GM18870 (cell line): Measurements from ENCODE around the gene SMIM38.
"Not testable (repeated sequence)": the region's sequence is repeated elsewhere in the genome, so short reads cannot be mapped to it uniquely, and the experiment has no call there.

Experiments
- ATAC-seq: cut with Tn5 transposase; IDR thresholded peaks from one replicate; pipeline ENCODE4 v1.9.1; 2021; ENCODE audit warnings: moderate library complexity; ENCODE audit not compliant: unreplicated experiment

SMIM38 gene

DNA sequence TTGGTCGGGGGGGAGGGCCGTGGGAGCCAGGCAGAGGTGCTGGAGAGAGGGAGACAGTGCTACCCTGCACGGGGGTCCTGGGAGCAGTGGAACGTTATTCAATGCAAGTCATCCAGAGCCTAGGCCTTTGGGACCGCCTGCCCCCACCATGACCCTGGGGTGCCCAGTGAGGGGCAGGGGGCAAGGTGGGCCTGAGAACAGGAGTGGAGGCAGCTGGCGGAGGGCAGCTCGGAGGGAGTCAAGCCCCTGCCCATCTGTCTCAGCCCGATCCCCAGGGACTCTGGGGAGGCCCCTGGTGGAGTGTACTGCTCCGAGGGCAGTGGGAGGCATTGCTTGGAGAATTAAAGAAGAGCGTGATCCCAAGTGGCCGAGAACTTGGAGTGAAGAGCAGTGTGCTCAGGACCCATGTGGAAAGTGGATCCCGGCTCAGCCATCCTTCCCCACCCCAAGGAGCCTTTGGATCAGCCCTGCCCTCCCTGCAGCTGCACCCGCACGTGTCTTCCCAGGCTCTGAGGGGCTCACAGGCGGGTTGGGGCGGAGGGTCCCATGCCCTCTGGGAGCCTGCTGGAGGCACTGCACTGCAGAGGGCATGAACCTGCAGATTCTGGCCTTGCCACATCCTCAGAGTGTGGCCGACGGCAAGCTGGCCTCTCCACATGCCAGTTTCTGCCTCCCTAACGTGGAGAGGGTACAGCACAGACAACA is 34.0 kb upstream of the SMIM38 start:
- ATAC-seq = no peak

DNA sequence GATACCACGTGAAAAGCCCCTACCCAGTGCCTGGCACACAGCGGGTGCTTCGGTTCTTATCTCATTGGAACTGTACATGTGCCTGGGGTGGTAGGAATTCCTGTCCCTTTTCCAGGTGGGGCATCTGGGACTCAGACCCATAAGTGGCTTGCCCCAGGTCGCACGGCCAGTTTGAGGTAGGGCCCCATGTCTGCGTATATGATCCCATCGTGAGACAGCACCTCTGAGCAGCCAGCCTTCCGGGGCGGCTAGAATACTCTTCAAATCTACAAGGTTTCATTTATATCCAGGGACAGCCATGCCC is 33.5 kb upstream of the SMIM38 start:
- no peak for ATAC-seq

DNA sequence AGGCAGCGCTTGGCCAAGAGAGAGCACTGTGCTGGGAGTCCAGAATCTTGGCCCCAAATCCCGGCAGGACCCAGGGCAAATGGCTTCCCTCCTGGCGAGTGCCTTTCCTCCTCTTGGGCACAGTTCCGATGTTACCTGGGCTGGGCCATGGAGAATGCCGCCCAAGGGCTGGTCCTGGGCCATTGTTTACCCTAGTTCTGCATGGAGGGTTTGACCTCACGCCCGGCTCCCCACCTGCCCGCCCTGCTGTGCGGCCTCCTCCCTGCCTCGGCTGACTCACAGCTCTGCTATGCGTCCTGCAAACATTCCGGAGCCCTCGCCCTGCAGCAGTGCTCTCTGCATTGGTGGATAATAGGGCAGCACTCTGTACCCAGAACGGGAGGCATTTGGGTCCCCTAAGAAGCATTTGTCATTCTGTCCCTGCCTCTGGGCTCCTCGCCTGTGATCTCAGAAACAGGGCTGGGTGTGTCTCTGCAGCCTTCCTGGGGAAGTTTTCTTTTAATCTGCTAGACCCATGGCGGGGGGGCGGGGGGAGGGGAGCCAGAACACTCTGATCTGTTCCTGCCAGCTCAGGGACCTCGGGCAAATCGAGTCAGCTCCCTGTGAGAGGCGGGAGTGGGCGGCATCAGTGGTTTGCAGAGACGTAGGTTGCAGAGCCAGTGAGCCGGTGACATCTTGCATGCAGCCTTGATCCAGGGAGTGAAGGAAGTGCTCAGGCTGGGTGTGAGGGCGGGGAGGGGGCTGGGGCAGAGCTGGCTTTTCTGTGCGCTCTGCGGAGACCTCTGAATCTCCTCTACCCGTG is 32.9 kb upstream of the SMIM38 start:
- no peak for ATAC-seq

DNA sequence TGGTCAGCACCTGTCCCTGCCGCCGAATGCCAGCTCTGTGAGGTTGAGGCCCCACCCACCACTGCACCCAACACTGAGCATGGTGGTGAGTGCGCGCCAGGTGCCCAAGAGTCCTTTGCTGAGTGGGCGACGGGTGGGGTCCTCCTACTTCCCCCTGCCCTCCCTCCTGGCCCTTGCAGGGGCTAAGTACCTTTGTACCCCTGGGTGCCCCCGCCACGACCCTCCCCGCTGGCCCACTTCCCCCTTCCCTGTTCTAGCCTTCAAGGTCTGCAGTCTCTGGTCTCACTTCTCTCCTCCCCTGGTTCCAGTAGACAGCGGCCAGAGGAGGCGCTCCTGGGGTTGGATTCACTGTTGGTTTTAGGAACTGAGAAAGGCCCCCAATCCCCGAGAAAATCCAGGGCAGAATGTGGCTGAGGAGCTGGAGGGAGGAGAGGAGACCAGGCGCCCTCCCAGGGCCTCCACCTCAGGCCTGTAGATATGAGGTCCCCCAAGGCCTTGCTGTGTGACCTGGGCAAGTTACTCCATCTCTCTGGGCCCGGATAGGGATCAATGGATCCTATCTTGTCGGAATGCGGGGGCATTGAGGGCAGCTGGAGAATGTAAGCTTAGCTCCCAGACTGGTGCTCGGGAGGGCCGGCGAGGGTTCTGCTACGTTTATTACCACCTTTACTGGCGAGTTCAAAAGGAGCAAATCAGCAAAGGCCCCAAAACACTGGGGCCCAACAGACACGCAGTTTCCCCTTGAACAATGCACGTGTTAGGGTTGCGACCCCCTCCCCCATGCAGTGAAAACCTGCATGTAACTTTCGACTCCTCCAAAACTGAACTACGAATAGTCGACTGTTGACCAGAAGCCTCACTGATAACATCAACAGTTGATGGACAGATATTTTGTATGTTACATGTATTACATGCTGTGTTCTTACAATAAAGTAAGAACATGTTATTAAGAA is 31.9 kb upstream of the SMIM38 start:
- ATAC-seq = no peak

DNA sequence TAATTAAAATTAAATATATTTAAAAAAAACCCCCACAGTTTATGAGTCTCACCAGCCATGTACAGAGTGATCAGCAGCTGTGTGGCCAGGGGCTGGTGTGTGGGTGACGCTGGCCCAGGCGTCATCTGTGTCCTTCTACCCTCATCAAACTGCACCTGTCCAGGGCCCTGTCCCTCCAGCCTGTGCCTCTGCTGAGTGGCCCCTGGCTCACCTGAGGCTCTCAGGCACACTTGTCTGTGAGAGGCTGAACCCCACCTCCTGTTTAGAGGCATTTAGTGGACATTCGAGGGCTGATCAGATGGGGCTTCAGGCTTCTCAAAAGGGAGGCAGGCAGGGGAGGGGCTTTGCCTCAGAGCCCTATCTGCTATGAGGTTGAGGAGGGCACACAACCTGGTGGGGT is 29.9 kb upstream of the SMIM38 start:
- no peak for ATAC-seq

DNA sequence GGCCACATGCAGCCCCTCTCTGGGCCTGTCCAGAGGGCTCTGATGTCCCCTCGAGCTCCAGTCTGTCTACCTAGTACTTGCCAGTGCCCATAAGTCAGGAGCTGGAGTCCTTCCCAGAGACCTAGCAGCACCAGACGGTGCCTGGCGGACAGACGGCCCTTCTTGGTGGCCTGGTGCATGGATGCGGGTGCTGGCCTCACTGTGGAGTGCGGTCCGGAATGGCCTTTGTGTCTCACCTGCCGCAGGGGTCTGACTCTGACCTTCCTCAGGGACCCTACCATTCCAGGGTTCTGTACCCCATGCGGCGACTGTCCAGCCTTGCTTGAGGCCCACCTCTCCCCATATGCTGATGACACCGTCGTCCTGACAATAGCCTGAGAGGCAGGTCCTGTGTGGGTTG is 29.4 kb upstream of the SMIM38 start:
- no peak for ATAC-seq

DNA sequence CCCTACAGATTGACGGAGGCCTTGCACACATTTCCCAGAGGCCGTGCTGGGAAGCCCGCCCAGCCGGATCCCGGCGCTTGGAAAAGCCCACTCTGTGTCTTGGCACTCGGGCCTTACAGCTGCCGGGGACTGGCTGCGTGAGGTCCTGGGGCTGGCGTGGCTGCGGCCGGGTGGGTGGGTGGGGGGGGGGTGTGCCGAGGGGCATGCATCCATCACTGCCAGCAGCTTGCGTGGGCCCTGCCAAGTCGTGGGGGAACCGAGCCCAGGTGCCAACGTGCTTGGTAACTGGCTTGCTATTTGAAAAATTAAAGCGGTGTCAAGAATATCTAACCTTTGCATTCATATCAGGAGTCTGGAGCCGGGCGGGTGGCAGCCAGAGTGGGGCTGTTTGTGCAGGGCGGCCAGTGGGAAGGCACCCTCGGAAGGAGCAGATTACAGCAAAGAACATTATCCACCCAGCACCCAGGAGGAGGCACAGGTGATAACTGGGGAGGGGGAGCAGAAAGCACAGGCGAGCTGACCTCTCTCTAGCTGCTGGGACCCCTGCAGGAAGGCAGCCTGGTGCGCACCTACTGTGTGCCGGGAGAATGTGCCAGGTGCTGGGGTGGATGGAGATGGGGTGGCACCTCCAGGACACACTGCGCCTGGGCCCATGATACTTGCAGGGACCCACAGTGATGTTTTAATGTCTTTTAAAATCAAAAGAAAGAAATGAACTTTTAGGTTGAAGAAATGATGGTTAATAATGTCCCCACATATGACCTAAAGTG is 28.5 kb upstream of the SMIM38 start:
- no peak for ATAC-seq

DNA sequence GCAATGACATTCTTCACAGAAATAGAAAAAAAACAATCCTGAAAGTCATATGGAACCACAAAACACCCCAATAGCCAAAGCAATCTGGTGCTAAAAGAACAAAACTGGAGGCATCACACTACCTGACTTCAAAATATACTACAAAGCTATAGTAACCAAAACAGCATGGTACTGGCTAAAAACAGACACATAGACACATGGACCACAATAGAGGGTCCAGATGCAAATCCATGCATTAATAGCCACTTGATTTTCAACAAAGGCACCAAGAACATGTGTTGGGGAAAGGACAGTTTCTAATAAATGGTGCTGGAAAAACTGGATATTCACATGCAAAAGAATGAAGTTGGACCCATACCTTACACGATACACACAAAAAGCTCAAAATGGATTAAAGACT is 27.9 kb upstream of the SMIM38 start:
- ATAC-seq = no peak

DNA sequence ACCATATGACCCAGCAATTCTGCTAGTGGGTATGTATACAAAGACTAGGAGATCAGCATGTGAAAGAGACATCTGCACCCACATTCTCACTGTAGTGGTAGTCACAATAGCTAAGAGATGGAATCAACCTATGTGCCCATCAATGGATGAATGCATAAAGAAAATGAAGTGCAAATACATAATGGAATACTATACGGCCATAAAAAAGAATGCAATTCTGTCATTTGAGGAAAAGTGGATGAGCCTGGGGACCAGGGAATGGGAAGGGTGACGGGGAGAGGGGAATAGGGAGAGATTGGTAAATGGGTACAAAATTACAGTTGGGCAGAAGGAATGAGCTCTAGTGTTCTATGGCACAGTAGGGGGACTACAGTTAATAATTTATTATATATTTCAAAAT is 26.7 kb upstream of the SMIM38 start:
- no peak for ATAC-seq

DNA sequence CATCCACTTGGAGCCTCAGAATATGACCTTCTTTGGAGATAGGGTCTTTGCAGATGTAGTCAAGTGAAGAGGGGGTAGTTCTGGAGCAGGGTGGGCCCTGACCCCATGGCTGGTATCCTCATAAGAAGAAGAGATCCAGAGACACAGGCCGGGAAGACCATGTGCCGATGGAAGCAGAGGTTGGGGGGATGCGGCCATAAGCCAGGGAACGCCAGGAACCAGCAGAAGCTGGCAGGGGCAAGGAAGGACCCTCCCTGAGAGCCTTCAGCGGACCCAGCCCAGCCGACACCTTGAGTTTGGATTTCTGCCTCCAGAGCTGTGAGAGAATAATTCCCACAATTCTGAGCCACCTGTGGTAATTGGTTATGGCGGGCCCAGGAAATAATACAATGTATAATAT is 26.1 kb upstream of the SMIM38 start:
- ATAC-seq = no peak

DNA sequence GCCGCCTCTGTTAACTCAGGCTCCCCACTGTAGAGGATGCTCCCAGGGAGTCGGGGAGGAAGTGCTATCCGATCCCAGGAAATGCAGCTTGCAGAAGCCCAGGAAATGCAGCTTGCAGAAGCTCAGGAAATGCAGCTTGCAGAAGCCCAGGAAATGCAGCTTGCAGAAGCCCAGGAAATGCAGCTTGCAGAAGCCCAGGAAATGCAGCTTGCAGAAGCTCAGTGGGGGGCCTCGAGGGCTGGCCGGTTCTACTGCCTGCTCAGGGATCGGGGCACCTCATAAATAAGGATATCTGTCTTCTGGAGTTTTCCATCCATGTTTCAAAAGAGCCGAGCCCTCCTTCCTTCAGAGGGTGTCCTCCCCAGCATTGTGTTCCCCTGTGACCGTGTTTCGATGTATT is 25.1 kb upstream of the SMIM38 start:
- ATAC-seq = no peak

DNA sequence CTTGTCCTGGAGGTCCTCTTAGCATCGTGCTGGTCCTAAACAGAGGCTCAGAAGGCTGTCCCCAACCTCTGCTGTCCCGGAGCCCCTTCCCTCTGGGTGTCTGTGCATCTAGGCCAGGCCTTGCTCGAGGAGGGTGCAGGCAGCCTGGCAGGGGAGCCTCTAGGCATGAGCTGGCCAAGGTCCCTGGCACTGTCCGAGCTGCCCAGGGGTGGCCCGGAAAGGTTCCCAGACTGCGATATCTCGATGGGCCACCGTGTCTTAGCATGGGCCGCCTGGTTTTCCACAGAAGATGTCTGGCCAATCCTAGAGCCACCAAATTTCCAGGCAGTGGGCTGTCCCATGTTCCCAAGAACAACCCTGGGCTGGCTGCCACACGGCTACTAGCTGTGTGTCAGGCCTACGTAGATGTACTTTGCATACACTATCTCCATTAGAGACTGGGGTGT is 24.6 kb upstream of the SMIM38 start:
- ATAC-seq = no peak

DNA sequence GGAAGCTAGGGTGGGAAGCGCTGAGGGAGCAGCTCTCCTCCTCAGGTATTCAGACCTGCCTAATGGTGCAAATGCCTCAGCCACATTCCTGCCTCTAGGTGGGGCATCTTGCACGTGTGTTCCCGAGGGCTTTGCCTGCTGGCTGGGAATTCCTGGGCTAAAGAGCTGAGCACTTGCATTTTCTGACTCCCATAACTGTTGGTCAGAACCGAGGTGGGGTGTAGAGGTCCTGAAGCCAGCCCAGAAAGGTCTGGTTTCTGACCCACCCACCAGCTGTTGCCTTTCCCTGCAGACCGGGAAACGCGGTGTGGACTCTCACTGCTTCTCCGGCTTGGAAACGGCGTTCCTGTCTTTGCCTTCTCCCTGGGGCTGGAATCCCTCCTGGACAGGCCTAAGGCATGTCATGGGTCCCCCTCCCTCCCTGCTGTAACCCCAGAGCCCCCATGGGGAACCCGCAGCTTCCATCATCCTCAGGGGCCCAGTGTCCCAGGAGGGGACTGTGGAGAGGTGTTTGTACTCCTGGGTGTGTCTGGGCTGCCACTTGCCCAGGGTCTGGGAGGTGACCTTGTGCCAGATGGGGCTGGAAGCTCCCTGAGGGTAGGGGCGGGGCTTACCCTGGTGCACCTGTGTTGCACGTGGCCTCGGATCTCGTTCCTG is 24.0 kb upstream of the SMIM38 start:
- ATAC-seq = no peak

DNA sequence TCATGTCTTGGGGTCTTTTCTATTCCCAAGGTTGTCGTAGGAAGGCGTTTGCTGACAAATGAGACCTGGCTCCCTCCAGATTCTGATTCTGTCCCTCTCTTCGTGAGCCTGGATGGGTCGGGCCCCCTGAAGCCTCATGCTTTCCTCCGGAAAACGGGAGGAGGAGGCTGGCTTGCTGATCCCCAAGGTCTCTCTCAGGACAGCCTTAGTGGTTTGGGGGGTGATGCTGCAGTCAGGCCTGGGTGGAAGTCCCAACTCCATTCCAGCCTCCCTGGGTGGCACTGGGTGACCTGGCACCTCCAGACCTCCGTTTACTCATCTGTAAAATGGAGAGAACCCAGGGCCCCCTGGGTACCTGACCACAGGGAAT is 23.4 kb upstream of the SMIM38 start:
- no peak for ATAC-seq

DNA sequence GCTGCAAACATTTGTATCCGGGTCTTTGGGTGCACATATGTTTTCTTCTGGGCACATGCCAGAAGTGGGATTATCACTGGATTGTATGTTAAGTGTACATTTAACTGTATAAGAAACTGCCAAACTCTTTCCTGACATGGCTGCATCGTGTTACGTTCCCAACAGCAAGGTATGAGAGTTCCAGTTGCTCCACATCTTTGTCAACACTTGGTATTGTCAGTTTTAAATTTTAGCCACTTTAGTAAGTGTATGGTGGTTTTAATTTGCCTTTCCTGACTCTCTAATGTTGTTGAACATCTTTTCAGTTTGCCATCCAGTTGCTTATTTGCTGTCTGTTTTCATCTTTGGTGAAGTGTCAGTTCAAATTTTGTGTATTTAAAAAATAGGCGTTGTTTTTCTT is 22.5 kb upstream of the SMIM38 start:
- no peak for ATAC-seq

DNA sequence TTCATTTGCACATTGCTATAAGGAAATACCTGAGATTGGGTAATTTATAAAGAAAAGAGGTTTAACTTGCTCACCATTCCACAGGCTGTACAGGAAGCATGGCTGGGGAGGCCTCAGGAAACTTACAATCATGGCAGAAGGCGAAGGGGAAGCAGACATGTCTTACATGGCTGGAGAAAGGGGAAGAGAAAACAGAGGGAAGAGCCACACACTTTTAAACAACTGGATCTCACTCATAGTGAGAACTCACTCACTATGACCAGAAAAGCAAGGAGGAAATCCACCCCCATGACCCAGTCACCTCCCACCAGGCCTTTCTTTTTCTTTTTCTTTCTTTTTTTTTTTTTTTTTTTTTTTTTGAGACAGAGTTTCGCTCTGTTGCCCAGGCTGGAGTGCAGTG is 21.6 kb upstream of the SMIM38 start:
- ATAC-seq = not testable (repeated sequence)

DNA sequence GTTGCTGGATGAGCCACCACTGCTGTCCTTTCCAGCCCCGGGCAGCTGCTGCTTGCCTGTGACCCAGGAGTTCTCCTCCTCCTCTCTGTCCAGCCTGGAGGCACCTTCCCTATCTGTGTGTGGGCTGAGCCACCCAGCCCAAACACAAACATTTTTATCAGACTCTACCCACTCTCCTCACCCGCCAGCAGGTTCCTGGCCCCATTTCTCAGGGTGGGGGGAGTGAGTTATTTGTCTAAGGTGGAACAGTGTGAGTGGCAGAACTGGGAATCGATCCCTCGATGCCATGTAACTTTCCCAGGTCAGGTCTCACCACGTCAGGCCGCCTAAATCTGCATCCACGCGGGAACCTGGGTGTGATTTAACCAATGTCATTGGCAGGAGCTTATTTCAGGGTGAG is 20.8 kb upstream of the SMIM38 start:
- no peak for ATAC-seq

DNA sequence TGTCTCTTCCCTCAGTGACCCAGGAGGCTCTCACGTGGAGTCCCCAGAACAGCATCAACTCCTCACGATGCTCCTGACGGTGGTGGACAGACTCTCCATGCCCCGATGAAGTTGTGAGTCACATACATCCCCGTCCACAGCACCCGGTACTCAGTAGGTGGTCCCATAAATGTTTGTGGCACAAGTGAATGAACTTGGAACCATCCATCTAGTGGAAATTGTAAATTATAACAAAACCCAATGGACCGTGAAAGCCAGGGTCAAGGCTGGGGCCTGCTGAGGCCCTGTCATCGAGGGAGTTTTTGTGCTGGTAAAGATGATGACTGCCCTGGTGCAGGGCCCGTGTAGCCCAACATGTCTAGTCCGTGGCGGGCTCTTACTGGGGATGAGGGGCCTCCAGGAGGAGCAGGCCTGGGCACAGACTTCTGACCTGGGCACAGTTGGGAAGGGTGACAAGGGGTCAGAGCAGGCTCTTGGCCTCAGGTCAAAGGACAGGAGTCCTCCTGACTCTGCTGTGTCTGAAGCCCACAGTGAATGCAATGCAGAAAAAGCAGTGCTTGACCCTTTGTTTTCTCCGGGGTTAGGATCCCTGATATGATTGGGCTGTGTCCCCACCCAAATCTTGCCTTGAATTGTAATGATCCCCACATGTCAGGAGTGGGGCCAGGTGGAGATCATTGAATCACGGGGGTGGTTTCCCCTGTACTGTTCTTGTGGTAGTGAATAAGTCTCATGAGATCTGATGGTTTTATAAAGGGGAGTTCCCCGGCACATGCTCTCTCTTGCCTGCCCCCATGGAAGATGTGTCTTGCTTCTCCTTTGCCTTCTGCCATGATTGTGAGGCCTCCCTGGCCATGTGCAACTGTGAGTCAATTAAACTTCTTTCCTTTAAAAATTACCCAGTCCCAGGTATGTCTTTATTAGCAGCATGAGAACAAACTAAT is 20.0 kb upstream of the SMIM38 start:
- no peak for ATAC-seq

DNA sequence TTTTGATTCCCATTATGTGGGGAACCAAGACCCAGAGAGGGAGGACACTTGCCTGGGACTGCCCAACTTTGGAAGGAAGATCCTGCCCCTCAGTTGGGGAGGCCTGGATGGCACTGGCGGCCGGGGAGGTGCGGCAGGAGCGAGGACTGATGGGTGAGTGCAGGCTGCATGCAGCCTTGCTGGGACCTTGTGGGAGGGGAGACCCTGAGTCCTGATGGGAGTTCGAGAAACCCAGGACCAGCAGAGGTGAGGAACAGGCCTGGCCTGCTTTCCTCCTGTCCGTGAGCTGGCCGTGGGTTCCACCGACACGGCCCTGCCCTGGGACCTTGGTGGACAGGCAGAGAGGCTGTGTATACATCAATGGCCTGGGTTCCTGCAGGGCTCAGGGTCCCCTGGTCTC is 19.3 kb upstream of the SMIM38 start:
- no peak for ATAC-seq
